ENCODE measurements around the gene B4GALNT1. TPM values are rescaled to one million over a fixed set of nuclear protein-coding genes. Genes with fewer than 3 reads are reported as not detected.

B4GALNT1 gene
- polyA plus RNA-seq, 2 of the 4 experiments (the other 2 are of a cell fraction), result 25.7 to 35.1 TPM

GRCh38 chr12:57611108-57611826 is 21.7 kb downstream of the B4GALNT1 start, which contains the start of gene ARHGEF25 (continued):
- TF ChIP-seq ESRRA (IDR thresholded peaks at IDR 0.05; ENCODE audit: borderline replicate concordance, low read length) (no peak), MAZ (IDR thresholded peaks at IDR 0.05; ENCODE audit: borderline replicate concordance, low read depth, low read length) (no peak), FOSB (CRISPR knock-in tag; IDR thresholded peaks at IDR 0.05) (no peak), REST (IDR thresholded peaks at IDR 0.05) (no peak), KDM1A (IDR thresholded peaks at IDR 0.05; ENCODE audit: low read depth) (no peak), E2F6 (IDR thresholded peaks at IDR 0.05; ENCODE audit: borderline replicate concordance, low read depth) (no peak), CHD4 (IDR thresholded peaks at IDR 0.05; ENCODE audit: borderline replicate concordance) (no peak), ZSCAN20 (CRISPR knock-in tag; IDR thresholded peaks at IDR 0.05) (no peak), BHLHE40 (IDR thresholded peaks at IDR 0.05; ENCODE audit: low read depth, low read length) (no peak), EP300 (IDR thresholded peaks at IDR 0.05) (no peak), CEBPB (IDR thresholded peaks at IDR 0.05) (no peak), ZC3H11A (IDR thresholded peaks at IDR 0.05) (no peak), TP53 (CRISPR knock-in tag; IDR thresholded peaks at IDR 0.05) (peak; percentile 40; the same call in 1 of the 2 replicates), PBX3 (IDR thresholded peaks at IDR 0.05) (no peak), MYC (IDR thresholded peaks at IDR 0.05; ENCODE audit: borderline replicate concordance, low read length) (no peak; the same call in 1 of the 2 replicates), POLR2AphosphoS2 (conservative IDR thresholded peaks at IDR 0.05; ENCODE audit: low read length) (no peak)

GRCh38 chr12:57610554-57611107 is 22.4 kb downstream of the B4GALNT1 start:
- Histone ChIP-seq H3K4me3 (peak overlapping the region; percentile 61), H3K27ac (peak overlapping the region; percentile 81 to 95), H3K9me3 (no peaks in the 10 kb centered on the region), H3K4me1 (peaks cover 11% of the 10 kb centered on the region; the same call in 2 of the 3 replicates), H3K4me2 (peak overlapping the region; percentile 85)
- DNase-seq (ENCODE audit: low read depth in 1 of 2, low spot score in 1 of 2), result no peak
- POLR2A ChIA-PET, result interaction anchor here (0.6 to 1.1 kb wide), 2 partner anchors 19 to 83 kb away, joined by 4 to 9 read pairs; partner anchors contain the start of gene PIP4K2C
- CTCF ChIA-PET, result interaction anchor here (0.8 to 20.9 kb wide), 5 partner anchors 10 to 29 kb away, joined by 3 to 336 read pairs (median 10); no protein-coding TSS in a partner anchor
- no peak for ATAC-seq
- 75% methylated on average over 29 of the region's 29 CpGs for WGBS (ENCODE audit: missing lambda C conversion rate)
- FAIRE-seq, result no peak
- TF ChIP-seq JUN (IDR thresholded peaks at IDR 0.05) (no peak), ZNF302 (CRISPR knock-in tag; IDR thresholded peaks at IDR 0.05) (no peak), RAD21 (conservative IDR thresholded peaks at IDR 0.05 in 1 of 2, IDR thresholded peaks at IDR 0.05 in 1 of 2) (no peak), HOXA7 (CRISPR knock-in tag; IDR thresholded peaks at IDR 0.05) (no peak), SREBF2 (IDR thresholded peaks at IDR 0.05) (no peak), RARB (CRISPR knock-in tag; IDR thresholded peaks at IDR 0.05) (no peak), CBX8 (IDR thresholded peaks at IDR 0.05) (no peak), E2F6 (IDR thresholded peaks at IDR 0.05; ENCODE audit: borderline replicate concordance, low read depth) (no peak), JUNB (IDR thresholded peaks at IDR 0.05) (no peak), EP300 (IDR thresholded peaks at IDR 0.05) (no peak), PHF8 (IDR thresholded peaks at IDR 0.05; ENCODE audit: borderline replicate concordance, low read depth) (no peak), CTCF (IDR thresholded peaks at IDR 0.05) (no peak), BCL3 (IDR thresholded peaks at IDR 0.05) (no peak), RCOR1 (IDR thresholded peaks at IDR 0.05; ENCODE audit: low read depth, low read length) (no peak)

All from A549 (cell line).